ENCODE data around the gene NTS.

- TF ChIP-seq CTCF (conservative IDR thresholded peaks at IDR 0.05): no peak
- TF ChIP-seq ZFX (IDR thresholded peaks at IDR 0.05): no peak
Measured at GRCh38 chr12:85927166-85927565, 53.1 kb downstream of the NTS start.

Measured in C4-2B (cell line).